NCI-H1105 treated with DMSO at 0.1 percent for 48 hours (cell line): ENCODE measurements around the gene EEF1A1.
"Not testable (repeated sequence)": the region's sequence is repeated elsewhere in the genome, so short reads cannot be mapped to it uniquely, and the experiment has no call there.

Experiments
- DNase-seq: peaks from one replicate; lab custom pipeline; 2025; lab: John Stamatoyannopoulos, UW

The EEF1A1 gene

DNA sequence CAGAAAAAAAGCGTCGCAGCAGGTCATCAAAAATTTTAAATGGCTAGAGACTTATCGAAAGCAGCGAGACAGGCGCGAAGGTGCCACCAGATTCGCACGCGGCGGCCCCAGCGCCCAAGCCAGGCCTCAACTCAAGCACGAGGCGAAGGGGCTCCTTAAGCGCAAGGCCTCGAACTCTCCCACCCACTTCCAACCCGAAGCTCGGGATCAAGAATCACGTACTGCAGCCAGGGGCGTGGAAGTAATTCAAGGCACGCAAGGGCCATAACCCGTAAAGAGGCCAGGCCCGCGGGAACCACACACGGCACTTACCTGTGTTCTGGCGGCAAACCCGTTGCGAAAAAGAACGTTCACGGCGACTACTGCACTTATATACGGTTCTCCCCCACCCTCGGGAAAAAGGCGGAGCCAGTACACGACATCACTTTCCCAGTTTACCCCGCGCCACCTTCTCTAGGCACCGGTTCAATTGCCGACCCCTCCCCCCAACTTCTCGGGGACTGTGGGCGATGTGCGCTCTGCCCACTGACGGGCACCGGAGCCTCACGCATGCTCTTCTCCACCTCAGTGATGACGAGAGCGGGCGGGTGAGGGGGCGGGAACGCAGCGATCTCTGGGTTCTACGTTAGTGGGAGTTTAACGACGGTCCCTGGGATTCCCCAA, at the start of gene EEF1A1:
Gene EEF1A1 (minus strand): TSS at position 345 of the 663 bp plus-strand sequence. CDS start 1,006 bp downstream, outside the sequence.
- peak; percentile 99 for DNase-seq

DNA sequence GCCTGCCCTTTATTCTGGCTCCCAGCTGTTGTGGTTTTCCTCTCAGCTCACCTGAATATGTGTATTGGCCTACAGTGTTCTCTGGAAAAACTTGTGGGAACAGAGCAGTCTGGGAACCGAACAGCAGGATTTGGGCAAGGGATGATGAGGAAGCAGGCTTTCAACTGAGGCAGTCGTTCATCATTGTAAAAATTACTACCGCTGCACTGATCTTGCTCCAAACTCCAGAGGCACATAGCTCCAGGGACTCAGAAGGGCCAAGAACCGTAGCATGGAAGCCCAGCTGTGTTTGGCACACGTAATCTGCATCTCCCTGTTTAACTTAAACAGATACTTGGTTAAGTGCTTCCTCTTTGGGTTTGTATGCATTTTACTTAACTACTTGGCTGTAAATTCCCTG, 48.3 kb upstream of the EEF1A1 start:
- DNase-seq: no peak

DNA sequence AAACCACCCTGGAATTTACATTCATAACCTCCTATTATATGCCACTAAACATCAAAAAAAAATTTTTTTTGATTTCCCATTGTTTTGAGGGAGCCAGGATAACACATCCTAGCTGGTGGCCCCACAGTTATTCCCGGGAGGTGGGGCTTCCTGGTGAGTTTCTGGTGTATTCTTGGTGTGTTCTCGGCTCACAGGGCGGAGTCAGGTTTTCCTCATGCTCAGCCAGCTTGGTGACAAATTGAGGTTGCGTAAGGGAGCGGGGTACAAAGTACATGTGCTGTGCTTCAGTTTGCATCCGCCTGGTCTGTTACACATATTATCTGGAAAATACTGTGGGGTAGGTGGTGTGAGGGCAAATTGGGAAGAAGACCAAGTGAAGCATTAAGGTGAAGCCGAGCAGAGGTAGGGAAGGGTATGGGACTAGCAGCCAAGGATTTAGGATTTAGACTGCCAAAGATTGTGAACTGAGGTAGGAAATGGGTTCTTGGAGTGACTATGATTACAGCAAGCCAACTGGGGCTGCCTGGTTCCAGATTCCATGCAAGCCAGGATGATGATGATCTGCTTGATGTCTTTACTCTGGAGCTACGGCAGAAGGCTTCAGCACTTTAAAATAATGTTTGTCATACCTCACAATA, 46.2 kb upstream of the EEF1A1 start:
- DNase-seq: no peak

DNA sequence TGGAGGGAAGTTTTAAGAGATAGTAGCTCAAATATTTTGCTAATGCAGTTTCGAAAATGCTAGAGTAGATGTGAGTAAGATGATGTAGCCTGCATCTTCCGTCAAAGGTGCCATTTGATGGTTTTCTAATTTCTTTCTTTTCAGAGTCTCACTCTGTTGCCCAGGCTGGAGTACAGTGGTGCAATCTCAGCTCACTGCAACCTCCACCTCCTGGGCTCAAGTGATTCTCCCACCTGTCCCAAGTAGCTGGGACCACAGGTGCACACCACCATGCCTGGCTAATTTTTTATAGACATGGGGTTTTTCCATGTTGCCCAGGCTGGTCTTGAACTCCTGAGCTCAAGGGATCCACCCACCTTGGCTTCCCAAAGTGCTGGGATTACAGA, 45.6 kb upstream of the EEF1A1 start:
- not testable (repeated sequence) for DNase-seq

DNA sequence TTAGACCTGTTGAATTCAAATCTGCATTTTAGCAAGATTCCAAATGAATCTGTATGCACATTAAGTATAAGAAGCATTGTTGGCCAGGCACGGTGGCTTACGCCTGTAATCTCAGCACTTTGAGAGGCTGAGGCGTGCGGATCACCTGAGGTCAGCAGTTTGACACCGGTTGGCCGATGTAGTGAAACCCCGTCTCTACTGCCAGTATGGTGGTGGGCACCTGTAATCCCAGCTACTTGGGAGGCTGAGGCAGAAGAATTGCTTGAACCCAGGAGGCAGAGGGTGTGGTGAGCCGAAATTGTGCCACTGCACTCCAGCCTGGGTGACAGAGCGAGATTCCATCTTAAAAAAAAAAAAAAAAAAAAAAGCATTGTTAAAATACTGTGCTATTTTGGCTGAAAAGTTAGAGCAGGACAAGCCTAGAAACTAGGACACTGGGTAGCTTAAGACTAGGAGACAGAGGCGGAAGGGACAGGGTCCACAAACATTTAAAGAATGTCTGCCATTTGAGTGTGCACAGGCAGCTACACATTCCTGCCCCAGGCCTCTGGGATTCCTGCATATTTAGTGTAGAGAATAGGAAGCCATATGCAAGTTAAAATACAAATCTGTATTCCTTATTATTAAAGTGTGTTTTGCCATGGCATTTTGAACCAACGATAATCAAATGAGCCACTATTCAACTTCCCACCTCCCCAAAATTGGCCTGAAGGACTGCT, 45.1 kb upstream of the EEF1A1 start:
- no peak for DNase-seq

DNA sequence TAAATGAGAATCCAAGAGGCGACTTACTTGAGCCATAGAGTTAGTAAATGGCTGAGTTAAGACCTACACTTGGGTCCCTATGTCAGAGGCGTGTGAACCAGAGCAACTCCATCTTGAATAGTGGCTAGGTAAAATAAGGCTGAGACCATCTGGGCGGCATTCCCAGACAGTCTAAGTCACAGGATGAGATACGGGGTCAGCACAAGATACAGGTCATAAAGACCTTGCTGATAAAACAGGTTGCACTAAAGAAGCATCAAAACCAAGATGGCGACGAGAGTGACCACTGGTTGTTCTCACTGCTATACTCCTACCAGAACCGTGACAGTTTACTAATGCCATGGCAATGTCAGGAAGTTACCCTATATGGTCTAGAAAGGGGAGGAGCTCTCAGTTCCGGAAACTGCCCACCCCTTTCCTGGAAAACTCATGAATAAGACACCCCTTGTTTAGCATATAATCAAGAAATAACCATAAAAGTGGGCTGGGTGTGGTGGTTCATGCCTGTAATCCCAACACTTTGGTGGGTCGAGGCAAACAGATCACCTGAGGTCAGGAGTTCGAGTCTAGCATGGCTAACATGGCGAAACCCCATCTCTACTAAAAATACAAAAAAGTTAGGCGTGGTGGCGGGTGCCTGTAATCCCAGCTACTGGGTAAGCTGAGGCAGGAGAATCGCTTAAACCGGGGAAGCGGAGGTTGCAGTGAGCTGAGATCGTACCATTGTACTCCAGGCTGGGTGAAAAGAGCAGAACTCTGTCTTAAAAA, 43.9 kb upstream of the EEF1A1 start:
- DNase-seq: no peak

DNA sequence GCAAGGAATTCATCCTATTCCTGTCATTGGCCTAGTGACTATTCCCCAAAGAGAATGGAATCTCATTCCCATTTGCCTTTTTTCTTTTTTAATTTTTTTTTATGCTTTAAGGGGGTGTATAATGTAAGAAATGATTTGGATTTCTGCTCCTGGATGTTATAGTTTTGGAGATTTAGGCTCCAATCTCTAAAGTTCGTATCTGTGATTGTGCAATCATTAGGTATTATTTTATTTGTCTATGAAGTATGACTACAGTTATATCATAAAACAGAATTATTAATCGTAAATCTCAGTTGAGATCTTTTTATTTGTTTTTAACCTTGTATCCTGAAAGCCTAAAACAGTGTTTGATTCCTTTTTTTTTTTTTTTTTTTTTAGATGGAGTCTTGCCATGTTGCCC, 41.7 kb upstream of the EEF1A1 start:
- no peak for DNase-seq

DNA sequence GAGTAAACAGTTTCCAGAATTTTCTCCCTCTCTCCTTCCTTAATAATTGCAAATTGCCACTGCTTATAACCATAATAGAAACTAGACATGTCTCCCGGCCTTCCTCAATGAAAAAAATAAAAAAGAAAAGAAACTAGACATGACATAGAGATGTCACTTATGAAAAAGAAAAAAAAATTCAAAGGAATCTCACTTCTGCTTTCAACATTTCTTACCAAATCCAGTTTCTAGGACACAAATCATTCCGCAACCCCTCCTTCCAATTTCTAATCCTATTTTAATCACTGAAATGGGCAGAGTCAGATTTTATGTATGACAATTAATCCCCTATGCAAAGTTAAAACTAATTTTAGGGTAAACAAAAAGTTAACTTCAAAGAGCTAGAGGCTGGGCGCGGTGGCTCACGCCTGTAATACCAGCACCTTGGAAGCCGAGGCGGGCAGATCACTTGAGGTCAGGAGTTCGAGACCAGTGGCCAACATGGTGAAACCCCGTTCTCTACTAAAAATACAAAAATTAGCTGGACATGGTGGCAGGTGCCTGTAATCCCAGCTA, 40.1 kb upstream of the EEF1A1 start:
- no peak for DNase-seq

DNA sequence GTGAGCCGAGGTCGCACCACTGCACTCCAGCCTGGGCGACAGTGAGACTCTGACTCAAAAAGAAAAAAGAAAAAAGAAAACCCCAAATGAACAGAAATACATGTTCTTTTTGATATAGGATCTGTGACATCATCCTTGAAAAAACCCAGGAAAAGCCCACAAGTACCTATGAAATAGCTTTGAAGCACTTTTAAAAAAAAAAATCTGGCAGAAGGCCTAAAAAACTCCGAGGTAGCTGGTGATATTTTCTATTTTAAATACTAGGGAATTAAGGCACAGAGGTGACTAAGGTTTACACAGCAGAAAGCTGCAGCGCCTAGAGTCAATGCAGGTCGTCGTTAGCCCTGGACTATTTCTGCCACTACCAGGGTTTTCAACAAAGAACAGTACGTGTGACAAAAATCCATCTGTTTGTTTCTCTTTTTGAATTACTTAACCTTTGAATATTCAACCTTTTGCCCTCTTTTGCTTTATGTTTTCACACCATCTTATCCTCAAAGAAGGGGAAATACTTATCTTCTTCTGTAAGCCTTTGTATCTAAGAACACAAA, 39.4 kb upstream of the EEF1A1 start:
- no peak for DNase-seq

DNA sequence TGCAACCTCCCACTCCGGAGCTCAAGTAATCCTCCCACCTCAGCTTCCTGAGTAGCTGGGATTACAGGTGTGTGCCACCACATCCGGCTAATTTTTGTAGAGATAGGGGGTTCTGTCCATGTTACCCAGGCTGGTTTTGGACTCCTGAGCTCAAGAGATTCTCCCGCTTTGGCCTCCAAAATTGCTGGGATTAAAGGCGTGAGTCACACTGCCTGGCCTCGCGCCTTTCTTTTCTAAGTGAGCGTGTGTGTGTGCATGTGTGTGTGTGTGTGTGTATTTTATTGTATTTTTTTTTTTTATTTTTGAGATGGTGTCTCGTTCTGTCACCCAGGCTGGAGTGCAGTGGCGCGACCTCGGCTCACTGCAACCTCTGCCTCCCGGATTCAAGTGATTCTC, 38.6 kb upstream of the EEF1A1 start:
- not testable (repeated sequence) for DNase-seq

DNA sequence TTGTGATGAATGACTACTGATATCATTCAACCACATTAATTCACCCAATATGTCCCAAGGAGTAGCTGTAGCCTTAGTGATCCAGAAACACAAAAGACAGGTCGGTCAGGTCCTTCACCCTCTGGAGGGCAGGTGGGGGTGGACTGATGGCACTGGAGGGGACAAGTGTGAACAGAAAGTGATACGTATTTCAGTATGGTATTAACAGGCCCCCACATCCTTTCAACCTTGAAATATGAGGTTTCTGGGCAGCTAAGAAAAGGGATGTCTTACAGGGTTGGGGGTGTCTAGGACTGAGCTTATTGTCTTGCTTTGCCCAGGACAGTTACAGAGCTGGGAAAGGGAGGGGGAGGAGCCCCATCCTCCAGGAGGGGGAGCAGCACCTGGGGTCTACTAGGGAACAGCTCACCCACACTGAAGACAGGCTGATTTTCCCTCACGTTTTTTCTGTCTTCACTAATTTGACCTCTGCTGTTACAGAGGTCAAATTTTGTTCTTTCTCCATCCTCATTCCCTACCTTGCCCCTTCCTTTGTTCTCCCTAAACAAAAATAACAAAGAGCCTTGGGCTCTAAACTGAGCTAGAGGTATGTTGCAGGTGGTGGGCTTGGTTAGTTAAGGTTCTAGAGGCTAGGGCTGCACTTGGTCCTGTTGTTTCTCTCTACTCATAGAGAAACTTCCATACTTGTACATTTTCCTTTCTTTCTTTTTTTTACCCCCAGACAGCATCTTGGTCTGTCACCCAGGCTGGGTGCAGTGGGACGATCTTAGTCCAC, 38.0 kb upstream of the EEF1A1 start:
- DNase-seq: no peak

DNA sequence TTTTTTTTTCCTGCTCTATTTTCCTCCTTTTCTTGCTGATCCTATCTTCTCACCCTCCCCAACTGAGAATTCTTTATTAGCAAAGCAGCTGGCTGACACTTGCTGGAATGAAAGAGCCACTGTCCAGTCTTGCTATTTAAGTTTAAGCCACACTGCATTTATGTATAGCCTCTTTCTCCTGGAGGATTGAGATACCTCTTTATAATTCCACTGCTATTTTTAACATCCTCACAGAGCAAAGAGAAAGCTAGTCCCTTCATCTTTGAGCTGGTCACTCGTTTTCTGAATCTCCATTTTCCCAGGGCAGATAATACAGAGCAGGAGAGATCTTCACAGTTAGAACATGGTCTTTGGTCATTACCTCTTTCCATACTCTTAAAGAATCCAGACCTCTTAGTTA, 36.0 kb upstream of the EEF1A1 start:
- DNase-seq: no peak

DNA sequence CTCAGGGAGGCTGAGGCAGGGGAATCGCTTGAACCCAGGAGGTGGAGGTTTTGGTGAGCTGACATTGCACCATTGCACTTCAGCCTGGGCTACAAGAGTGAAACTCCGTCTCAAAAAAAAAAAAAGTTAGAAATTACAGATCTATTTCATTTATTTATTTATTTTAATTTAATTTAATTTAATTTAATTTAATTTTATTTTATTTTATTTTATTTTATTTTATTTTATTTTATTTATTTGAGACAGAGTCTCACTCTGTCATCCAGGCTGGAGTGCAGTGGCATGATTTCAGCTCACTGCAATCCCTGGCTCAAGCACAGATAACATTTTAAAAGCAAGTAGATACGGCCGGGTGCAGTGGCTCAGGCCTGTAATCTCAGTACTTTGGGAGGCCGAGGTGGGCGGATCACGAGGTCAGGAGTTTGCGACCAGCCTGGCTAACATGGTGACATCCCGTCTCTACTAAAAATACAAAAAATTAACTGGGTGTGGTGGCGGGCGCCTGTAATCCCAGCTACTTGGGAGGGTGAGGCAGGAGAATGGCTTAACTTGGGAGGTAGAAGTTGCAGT, 34.6 kb upstream of the EEF1A1 start:
- DNase-seq: not testable (repeated sequence)

DNA sequence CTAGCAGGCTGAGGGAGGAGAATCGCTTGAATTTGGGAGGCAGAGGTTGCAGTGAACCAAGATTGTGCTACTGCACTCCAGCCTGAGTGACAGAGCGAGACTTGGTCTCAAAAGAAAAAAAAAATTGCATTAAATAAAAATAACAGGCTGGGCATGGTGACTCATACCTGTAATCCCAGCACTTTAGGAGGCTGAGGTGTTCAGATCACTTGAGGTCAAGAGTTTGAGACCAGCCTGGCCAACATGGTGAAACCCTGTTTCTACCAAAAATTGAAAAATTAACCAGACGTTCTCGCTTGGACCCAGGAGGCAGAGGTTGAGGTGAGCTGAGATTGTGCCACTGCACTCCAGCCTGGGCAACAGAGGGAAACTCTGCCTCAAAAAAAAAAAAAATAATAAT, 30.3 kb upstream of the EEF1A1 start:
- not testable (repeated sequence) for DNase-seq

DNA sequence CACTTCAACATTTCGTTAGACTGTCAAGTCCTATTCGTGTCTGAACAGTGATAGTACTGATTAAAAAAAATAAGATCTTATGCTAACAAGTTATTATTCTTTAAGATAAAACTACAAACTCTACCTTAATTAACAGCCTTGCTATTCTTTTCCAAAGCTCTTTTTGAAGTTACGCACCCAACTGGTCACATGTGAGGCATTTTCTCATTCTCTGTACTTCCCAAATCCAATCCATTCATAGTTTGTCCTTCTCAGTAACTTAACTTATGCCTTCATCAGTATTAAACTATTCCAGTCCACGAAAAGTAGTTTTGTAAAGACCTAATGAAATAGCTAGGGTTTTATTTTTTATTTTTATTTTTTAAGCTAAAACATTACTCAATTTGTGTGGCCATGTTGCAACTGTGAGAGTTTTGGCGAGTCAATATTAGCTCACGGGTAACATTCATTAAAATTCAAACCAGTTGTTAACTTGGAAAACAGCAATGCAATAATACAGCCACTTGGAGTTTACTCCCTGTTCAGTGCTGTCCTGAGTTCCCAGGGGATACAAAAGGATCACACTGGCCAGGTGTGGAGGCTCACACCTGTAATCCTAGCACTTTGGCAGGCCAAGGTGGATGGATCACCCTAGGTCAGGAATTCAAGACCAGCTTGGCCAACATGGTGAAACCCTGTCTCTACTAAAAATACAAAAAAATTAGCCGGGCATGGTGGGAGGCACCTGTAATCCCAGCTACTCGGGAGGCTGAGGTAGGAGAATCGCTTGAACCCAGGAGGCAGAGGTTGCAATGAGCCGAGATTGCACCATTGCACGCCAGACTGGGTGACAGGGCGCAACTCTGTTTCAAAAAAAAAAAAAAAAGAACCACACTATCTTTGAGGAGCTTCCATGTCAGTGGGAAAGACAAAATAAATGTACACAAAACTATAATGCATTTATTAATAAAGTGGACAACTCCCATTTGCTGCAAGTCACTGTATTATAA, 27.9 kb upstream of the EEF1A1 start:
- DNase-seq: no peak

DNA sequence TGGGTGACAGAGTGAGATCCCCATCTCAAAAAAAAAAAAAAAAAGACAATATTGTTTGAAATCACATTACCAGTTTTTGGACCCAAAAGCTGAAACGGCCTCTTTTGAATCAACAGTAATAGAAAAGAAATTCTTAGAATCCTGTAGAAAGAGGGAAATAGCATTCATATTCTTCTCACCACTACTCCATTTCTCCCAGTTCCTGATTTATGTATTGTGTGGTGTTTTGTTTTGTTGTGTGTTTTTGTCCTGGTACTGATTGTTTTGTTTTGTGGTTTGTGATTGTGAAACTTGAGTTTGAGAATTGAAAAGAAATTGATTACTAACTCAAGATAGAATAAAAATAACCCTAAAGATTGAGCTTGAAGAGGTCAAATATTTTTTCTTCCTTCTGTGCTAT, 26.2 kb upstream of the EEF1A1 start:
- DNase-seq: no peak

DNA sequence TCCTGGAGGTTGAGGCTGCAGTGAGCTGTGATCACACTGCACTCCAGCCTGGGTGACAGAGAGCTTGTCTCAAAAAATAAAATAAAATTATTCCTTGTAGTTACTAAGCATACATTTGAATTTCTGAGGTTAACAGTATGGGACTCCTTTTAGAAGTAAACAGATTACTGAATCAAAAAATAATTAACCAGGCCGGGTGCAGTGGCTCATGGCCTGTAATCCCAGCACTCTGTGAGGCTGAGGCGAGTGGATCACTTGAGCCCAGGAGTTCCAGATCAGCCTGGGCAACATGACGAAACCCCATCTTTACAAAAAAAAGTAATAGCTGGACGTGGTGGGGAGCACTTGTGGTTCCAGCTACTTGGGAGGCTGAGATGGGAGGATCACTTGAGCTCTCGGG, 22.1 kb upstream of the EEF1A1 start:
- DNase-seq: no peak

DNA sequence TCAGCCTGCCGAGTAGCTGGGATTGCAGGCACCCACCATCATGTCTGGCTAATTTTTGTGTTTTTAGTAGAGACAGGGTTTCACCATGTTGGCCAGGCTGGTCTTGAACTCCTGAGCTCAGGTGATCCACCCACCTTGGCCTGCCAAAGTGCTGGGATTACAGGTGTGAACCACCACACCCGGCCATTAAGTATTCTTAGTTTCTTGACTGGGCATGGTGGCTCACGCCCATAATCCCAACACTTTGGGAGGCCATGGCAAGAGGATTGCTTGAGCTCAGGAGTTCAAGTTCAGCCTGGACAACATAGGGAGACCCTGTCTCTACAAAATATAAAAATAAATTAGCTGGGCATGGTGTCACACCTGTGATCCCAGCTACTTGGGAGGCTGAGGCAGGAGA, 21.6 kb upstream of the EEF1A1 start:
- DNase-seq: not testable (repeated sequence)

DNA sequence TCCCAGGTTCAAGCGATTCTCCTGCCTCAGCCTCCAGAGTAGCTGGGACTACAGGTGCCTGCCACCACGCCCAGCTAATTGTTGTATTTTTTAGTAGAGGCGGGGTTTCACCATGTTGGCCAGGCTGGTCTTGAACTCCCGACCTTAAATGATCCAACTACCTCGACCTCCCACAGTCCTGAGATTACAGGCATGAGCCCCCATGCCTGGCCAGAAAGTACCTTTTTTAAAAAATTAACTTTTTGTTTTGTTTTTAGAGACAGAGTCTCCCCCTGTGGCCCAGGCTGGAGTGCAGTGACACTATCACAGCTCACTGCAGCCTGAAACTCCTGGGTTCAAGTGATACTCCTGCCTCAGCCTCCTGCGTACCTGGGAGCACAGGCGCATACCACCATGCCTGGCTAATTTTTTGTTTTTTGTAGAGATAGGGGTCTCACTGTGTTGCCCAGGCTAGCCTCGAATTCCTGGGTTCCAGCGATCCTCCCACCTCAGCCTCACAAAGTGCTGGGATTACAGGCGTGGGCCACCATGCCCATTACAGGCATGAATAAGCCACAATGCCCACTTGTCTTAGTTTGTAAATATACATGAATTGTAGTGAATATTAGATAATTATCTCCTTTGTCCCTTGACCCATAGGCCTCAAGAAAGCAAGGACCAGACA, 17.4 kb upstream of the EEF1A1 start:
- DNase-seq: no peak
